ENCODE measurements around the gene DAAM1.

The DAAM1 gene

DNA sequence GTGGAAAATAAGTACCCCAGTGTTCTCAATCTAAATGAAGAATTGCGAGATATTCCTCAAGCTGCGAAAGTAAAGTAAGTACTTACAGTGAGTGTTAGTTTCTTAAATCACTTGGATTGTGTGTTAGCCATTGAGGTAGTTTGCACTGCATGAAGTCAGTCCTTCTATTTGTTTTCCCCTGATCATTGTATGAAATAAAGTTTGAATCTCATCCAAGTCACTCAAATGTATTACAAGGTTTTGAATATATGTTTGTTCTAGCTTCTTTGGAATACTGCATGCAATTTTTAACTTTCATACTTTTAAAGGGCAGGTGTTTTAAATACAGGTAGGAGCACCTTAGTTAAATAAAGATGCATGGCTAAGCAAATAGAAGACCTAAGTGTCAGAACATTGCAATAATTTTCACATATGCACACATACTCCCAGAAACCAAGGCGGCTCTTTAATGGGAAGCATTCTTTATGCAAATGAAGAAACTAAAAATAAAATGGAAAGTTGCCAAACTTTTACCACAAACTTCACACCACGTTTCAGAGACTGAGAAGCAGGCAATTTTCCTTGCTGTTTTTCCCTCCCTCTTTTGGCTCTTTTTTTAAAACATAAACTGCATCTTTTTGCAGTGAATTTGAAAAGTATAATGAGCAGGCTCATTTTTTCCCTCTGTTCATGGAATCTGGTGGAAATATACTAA is 171.1 kb downstream of the DAAM1 start:
- no peak overlapping the region for H2AFZ ChIP-seq (ENCODE audit: low read length, unreplicated experiment)
- peak overlapping the region; percentile 73; the same call in 1 of the 2 replicates for H3K27ac ChIP-seq (ENCODE audit: low read depth, low read length)
- peaks cover 69% of the 10 kb centered on the region for H3K4me1 ChIP-seq (ENCODE audit: control insufficient read depth, insufficient read depth, low read length, unreplicated experiment)
- H3K36me3 ChIP-seq (ENCODE audit: insufficient read depth, low read length): no peaks in the 10 kb centered on the region; the same call in 1 of the 2 replicates
- no peaks in the 10 kb centered on the region for H3K27me3 ChIP-seq (ENCODE audit: insufficient read depth, low read length)
- H3K4me3 ChIP-seq (ENCODE audit: low read depth, low read length): no peak overlapping the region
- H3K79me2 ChIP-seq (ENCODE audit: control insufficient read depth, insufficient read depth, low read length, unreplicated experiment): peaks cover 7% of the 10 kb centered on the region

DNA sequence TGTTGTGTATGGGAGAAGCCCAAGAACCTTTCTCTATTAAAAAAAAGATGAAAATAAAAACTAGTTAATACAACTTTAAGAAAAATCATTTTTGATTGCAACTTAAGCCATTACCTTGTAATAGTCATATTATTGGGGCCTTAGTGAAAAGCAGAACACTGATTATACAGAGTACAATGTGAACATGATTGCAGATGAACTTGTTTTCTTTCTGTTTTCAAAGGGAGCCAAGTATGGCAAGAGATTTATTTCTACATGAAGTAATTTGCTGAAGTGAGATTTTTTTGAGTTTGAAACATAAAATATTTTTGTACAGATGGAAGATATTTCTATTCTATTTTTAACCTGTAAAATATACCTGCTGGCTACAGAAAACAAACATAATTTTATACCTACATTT is 171.8 kb downstream of the DAAM1 start:
- H3K36me3 ChIP-seq (ENCODE audit: insufficient read depth, low read length): peaks cover 3% of the 10 kb centered on the region; the same call in 1 of the 2 replicates
- peaks cover 71% of the 10 kb centered on the region for H3K4me1 ChIP-seq (ENCODE audit: control insufficient read depth, insufficient read depth, low read length, unreplicated experiment)
- no peak overlapping the region for H2AFZ ChIP-seq (ENCODE audit: low read length, unreplicated experiment)
- peak overlapping the region; percentile 73 for H3K27ac ChIP-seq (ENCODE audit: low read depth, low read length)
- peaks cover 13% of the 10 kb centered on the region for H3K79me2 ChIP-seq (ENCODE audit: control insufficient read depth, insufficient read depth, low read length, unreplicated experiment)
- no peak overlapping the region for H3K4me3 ChIP-seq (ENCODE audit: low read depth, low read length)
- no peaks in the 10 kb centered on the region for H3K27me3 ChIP-seq (ENCODE audit: insufficient read depth, low read length)

DNA sequence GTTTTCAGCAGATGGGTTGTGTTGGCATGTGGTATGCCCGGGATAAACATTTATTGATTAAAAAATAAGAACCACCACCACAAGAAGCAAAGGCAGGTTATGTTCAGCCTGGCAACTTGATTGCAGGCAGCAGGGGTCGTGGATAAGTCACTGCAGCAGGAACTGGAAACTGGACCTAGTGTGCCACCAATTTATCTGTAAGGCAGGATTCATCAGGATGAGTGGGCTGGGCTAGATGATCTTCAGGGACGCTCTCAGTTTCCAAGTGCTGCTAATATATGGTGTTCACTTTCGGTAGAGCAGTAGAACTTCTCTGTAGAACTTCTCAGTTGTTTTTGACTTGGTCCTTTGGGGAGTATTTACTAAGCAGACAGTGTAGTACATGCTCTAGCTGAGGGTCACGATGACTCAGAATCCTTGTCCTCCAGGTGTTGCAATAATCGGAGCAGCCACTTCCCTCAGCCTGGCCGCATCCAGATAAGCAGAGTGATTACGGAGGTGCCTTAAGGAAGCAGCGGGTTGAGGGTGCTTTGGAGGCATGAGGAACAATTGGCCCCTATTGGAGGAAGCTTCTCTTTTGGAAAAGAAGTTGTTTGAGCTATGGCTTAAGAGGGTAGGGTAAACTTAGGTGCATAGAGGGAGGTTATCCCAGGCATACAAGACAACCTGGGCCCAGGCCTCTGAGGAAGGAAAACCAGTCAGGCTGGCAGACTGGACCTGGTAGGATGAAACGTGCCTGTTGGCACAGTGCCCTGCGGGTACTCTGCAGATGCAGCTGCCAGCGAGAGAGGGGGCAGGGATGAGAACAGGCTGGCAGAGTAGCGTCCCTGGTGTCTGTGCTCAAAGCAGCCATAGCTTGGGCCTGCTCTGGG is 172.7 kb downstream of the DAAM1 start:
- no peak overlapping the region for H3K4me3 ChIP-seq (ENCODE audit: low read depth, low read length)
- H3K27me3 ChIP-seq (ENCODE audit: insufficient read depth, low read length): no peaks in the 10 kb centered on the region
- no peak overlapping the region for H2AFZ ChIP-seq (ENCODE audit: low read length, unreplicated experiment)
- H3K27ac ChIP-seq (ENCODE audit: low read depth, low read length): peak overlapping the region; percentile 73
- H3K4me1 ChIP-seq (ENCODE audit: control insufficient read depth, insufficient read depth, low read length, unreplicated experiment): peaks cover 71% of the 10 kb centered on the region
- H3K36me3 ChIP-seq (ENCODE audit: insufficient read depth, low read length): peaks cover 3% of the 10 kb centered on the region; the same call in 1 of the 2 replicates
- peaks cover 13% of the 10 kb centered on the region for H3K79me2 ChIP-seq (ENCODE audit: control insufficient read depth, insufficient read depth, low read length, unreplicated experiment)

DNA sequence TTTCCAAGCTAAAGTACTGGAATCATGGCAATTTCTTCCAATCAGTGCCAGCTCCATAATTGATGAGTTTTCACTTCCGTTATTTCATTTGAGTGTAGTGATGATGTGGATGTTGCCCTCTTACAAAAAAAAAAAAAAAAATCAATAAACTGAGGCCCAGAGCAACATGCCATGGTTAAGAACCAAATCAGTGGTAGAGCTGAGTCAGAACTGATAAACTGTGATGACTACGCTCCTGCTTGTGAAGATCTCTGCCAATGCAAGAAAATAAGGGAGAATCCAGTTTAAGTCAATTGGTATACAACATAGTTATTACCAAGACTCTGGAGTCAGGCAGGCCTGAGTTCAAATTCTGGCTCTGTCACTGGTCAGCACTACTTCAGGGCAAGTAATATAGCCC is 174.0 kb downstream of the DAAM1 start:
- peak overlapping the region; percentile 71; the same call in 1 of the 2 replicates for H3K4me3 ChIP-seq (ENCODE audit: low read depth, low read length)
- peaks cover 16% of the 10 kb centered on the region for H3K79me2 ChIP-seq (ENCODE audit: control insufficient read depth, insufficient read depth, low read length, unreplicated experiment)
- peaks cover 71% of the 10 kb centered on the region for H3K4me1 ChIP-seq (ENCODE audit: control insufficient read depth, insufficient read depth, low read length, unreplicated experiment)
- H3K27me3 ChIP-seq (ENCODE audit: insufficient read depth, low read length): no peaks in the 10 kb centered on the region
- peak overlapping the region; percentile 73 for H3K27ac ChIP-seq (ENCODE audit: low read depth, low read length)
- H3K36me3 ChIP-seq (ENCODE audit: insufficient read depth, low read length): peaks cover 6% of the 10 kb centered on the region; the same call in 1 of the 2 replicates
- H2AFZ ChIP-seq (ENCODE audit: low read length, unreplicated experiment): no peak overlapping the region

DNA sequence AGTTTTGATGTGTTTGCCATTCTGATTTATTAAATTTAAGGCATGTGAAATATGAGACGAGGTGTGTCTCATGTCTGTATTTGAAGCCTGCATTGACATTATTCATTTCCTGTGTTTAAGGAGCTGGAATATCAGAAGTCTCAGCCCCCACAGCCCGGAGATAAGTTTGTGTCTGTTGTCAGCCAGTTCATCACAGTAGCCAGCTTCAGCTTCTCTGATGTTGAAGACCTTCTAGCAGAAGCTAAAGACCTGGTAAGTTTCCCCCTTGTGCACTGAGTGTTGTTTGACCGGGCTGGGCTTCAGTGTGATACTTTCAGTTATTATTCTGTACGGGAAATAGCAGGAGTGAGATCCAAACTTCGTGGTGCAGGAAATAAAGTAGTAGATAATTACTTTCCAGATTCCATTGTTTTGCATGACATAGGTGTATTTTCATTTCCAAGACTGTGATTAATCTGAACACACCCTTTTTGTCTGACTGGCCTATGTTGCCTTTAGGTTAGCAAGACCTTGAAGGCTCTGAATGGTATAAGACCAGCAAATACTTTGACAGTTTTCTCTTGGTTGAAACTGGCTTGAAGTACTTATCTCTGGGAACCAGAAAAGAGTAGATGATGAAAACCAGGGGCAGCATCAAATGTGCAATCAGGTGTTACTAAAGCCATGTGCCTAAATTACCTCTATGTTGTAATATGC is 175.2 kb downstream of the DAAM1 start:
- H3K4me1 ChIP-seq (ENCODE audit: control insufficient read depth, insufficient read depth, low read length, unreplicated experiment): peaks cover 60% of the 10 kb centered on the region
- no peaks in the 10 kb centered on the region for H3K27me3 ChIP-seq (ENCODE audit: insufficient read depth, low read length)
- H3K27ac ChIP-seq (ENCODE audit: low read depth, low read length): peak overlapping the region; percentile 73
- H3K36me3 ChIP-seq (ENCODE audit: insufficient read depth, low read length): peaks cover 18% of the 10 kb centered on the region
- peak overlapping the region; percentile 33 for H2AFZ ChIP-seq (ENCODE audit: low read length, unreplicated experiment)
- H3K4me3 ChIP-seq (ENCODE audit: low read depth, low read length): peak overlapping the region; percentile 71
- peaks cover 16% of the 10 kb centered on the region for H3K79me2 ChIP-seq (ENCODE audit: control insufficient read depth, insufficient read depth, low read length, unreplicated experiment)

DNA sequence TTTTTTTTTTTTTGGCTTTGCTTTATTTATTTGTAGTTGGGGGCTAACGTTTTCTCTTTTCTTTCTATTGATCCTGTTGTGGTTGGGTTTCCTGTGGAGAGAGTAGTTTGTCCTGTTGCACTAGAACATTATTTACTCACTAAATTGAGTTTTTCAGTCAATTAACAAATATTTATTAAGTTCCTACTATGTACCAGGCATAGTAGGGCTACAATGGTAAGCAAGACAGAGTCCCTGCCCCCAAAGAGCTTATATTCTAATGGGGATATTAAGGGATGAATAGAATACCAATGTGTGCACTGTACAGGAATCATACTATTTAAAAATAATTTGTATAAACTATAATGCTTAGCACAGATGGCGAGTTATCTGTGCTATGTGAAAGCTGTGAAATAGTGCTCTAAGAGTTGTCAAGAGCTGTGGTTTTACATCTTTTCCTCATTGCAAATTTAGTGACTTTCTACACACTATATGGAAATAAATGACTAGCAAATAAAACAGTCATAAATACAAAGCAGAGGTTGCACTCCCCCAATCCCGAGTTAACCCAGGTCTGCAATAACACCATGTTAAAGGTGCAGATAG is 181.8 kb downstream of the DAAM1 start:
- no peak overlapping the region for H2AFZ ChIP-seq (ENCODE audit: low read length, unreplicated experiment)
- no peak overlapping the region for H3K27ac ChIP-seq (ENCODE audit: low read depth, low read length)
- peaks cover 20% of the 10 kb centered on the region for H3K36me3 ChIP-seq (ENCODE audit: insufficient read depth, low read length)
- peaks cover 3% of the 10 kb centered on the region for H3K79me2 ChIP-seq (ENCODE audit: control insufficient read depth, insufficient read depth, low read length, unreplicated experiment)
- no peak overlapping the region for H3K4me3 ChIP-seq (ENCODE audit: low read depth, low read length)
- no peaks in the 10 kb centered on the region for H3K27me3 ChIP-seq (ENCODE audit: insufficient read depth, low read length)
- peaks cover under 1% of the 10 kb centered on the region for H3K4me1 ChIP-seq (ENCODE audit: control insufficient read depth, insufficient read depth, low read length, unreplicated experiment)

DNA sequence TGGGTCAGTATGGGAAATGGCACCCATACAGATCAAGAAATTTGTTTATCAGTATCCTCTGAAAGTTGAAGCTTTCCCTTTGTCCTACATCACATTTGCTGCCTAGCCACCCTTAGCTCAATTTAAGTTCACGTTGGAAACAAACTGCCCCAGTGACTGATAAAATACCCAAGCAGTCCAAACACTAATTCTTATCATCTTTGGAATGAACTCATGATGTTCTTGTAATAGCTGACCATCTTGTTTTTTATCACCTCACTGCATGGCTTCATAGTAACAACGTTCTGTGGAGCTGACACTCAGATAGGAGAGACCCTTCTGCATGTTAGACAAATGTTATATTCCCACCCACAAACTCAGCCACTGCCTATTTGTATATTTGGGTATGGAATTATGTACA is 183.3 kb downstream of the DAAM1 start:
- Histone ChIP-seq H3K27me3 (ENCODE audit: insufficient read depth, low read length) (no peaks in the 10 kb centered on the region), H3K27ac (ENCODE audit: low read depth, low read length) (no peak overlapping the region), H3K79me2 (ENCODE audit: control insufficient read depth, insufficient read depth, low read length, unreplicated experiment) (no peaks in the 10 kb centered on the region), H2AFZ (ENCODE audit: low read length, unreplicated experiment) (no peak overlapping the region), H3K36me3 (ENCODE audit: insufficient read depth, low read length) (peaks cover 20% of the 10 kb centered on the region), H3K4me3 (ENCODE audit: low read depth, low read length) (no peak overlapping the region), H3K4me1 (ENCODE audit: control insufficient read depth, insufficient read depth, low read length, unreplicated experiment) (no peaks in the 10 kb centered on the region)

DNA sequence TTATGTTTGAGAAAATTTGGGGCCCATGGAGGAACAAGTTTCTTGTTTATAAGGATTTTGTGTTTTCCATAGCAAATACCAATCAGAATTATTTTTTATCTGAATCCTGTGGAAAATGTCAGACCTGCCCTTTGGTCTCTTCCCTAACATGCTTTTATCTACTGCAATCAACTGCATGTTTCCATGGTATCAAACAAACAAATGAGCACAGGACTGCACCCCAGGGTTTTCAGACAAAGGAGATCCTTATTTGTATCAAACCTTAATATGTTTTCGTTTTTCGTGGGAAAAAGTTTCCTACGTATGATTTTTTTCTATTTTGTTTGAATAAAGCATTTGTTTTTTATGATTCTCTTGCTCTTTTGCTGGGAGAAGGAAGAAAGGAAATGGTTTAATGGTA is 185.6 kb downstream of the DAAM1 start:
- no peaks in the 10 kb centered on the region for H3K79me2 ChIP-seq (ENCODE audit: control insufficient read depth, insufficient read depth, low read length, unreplicated experiment)
- H3K4me1 ChIP-seq (ENCODE audit: control insufficient read depth, insufficient read depth, low read length, unreplicated experiment): no peaks in the 10 kb centered on the region
- no peak overlapping the region for H3K4me3 ChIP-seq (ENCODE audit: low read depth, low read length)
- H3K27me3 ChIP-seq (ENCODE audit: insufficient read depth, low read length): no peaks in the 10 kb centered on the region
- 0 out of 2 replicates have a peak, but pooled peaks cover 1% of the 10 kb centered on the region for H3K36me3 ChIP-seq (ENCODE audit: insufficient read depth, low read length)
- H2AFZ ChIP-seq (ENCODE audit: low read length, unreplicated experiment): no peak overlapping the region
- H3K27ac ChIP-seq (ENCODE audit: low read depth, low read length): no peak overlapping the region

DNA sequence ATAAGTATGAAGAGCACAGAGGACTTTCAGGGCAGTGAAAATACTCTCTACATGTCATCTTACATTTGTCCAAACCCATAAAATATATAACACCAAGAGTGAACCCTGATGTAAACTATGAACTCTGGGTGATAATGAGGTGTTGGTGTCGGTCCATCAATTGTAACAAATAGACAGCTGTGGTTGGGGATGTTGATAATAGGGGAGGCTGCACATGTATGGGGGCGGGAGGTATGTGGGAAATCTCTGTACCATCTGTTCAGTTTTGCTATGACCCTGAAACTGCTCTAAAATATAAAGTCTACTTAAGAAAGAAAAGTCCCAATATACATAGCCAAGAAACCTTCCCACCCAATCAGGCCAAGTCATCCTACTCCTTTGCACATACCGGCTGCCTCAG is 188.2 kb downstream of the DAAM1 start:
- Histone ChIP-seq H3K4me3 (ENCODE audit: low read depth, low read length) (no peak overlapping the region), H3K79me2 (ENCODE audit: control insufficient read depth, insufficient read depth, low read length, unreplicated experiment) (no peaks in the 10 kb centered on the region), H3K4me1 (ENCODE audit: control insufficient read depth, insufficient read depth, low read length, unreplicated experiment) (no peaks in the 10 kb centered on the region), H3K27ac (ENCODE audit: low read depth, low read length) (no peak overlapping the region), H2AFZ (ENCODE audit: low read length, unreplicated experiment) (no peak overlapping the region), H3K27me3 (ENCODE audit: insufficient read depth, low read length) (no peaks in the 10 kb centered on the region), H3K36me3 (ENCODE audit: insufficient read depth, low read length) (no peaks in the 10 kb centered on the region)

DNA sequence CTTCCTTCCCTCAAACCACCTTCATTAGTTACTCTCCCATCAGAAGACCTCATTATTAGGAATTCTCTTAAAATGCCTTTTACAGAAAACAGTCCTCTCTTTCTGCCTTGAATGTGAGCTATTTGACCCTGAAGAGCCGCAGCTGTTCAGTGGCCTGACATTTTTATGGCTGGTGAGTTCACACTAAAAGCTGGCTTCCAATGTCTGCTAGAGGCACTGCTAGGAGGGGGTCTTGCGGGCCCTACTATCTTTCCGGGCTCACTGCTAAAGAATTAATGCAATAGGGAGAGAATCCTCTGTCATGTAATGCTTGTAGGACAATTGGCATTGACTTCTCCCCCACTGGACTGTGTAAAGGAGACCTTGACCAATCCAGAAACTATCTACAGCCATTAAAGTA is 189.0 kb downstream of the DAAM1 start:
- Histone ChIP-seq H3K27ac (ENCODE audit: low read depth, low read length) (no peak overlapping the region), H3K4me3 (ENCODE audit: low read depth, low read length) (no peak overlapping the region), H3K27me3 (ENCODE audit: insufficient read depth, low read length) (no peaks in the 10 kb centered on the region), H3K79me2 (ENCODE audit: control insufficient read depth, insufficient read depth, low read length, unreplicated experiment) (no peaks in the 10 kb centered on the region), H2AFZ (ENCODE audit: low read length, unreplicated experiment) (no peak overlapping the region), H3K4me1 (ENCODE audit: control insufficient read depth, insufficient read depth, low read length, unreplicated experiment) (no peaks in the 10 kb centered on the region), H3K36me3 (ENCODE audit: insufficient read depth, low read length) (no peaks in the 10 kb centered on the region)
